Effector memory CD4-positive, alpha-beta T cell (primary cell): ENCODE data around the gene ATXN1.

Source experiments
- DNase-seq, 3 donors: peaks; one replicate each; pipeline ENCODE4 v3.0.0-alpha.2; 2020
- H3K27ac ChIP-seq: 2 replicates; pipeline ENCODE4 v1.7.0; 2013; ENCODE audit warnings: mild to moderate bottlenecking, low read length, moderate library complexity; ENCODE audit not compliant: insufficient read depth, poor library complexity, severe bottlenecking
- H3K27me3 ChIP-seq: replicated peaks from 2 replicates; pipeline ENCODE4 v1.7.0; 2013; ENCODE audit warnings: mild to moderate bottlenecking, low read length; ENCODE audit not compliant: insufficient read depth, control insufficient read depth, poor library complexity, severe bottlenecking
- H3K36me3 ChIP-seq: 2 replicates; pipeline ENCODE4 v1.7.0; 2013; ENCODE audit warnings: mild to moderate bottlenecking, low read length, moderate library complexity; ENCODE audit not compliant: control insufficient read depth, insufficient read depth
- H3K4me1 ChIP-seq: 2 replicates; pipeline ENCODE4 v1.7.0; 2013; ENCODE audit warnings: low read length, mild to moderate bottlenecking; ENCODE audit not compliant: control insufficient read depth, insufficient read depth, poor library complexity, severe bottlenecking
- H3K4me3 ChIP-seq: 2 replicates; pipeline ENCODE4 v1.7.0; 2013; ENCODE audit warnings: low read length, low read depth, mild to moderate bottlenecking; ENCODE audit not compliant: insufficient read depth, poor library complexity, severe bottlenecking
- H3K9me3 ChIP-seq: 2 replicates; pipeline ENCODE4 v1.7.0; 2013; ENCODE audit warnings: mild to moderate bottlenecking, low read length, moderate library complexity; ENCODE audit not compliant: control insufficient read depth

ATXN1 gene

DNA sequence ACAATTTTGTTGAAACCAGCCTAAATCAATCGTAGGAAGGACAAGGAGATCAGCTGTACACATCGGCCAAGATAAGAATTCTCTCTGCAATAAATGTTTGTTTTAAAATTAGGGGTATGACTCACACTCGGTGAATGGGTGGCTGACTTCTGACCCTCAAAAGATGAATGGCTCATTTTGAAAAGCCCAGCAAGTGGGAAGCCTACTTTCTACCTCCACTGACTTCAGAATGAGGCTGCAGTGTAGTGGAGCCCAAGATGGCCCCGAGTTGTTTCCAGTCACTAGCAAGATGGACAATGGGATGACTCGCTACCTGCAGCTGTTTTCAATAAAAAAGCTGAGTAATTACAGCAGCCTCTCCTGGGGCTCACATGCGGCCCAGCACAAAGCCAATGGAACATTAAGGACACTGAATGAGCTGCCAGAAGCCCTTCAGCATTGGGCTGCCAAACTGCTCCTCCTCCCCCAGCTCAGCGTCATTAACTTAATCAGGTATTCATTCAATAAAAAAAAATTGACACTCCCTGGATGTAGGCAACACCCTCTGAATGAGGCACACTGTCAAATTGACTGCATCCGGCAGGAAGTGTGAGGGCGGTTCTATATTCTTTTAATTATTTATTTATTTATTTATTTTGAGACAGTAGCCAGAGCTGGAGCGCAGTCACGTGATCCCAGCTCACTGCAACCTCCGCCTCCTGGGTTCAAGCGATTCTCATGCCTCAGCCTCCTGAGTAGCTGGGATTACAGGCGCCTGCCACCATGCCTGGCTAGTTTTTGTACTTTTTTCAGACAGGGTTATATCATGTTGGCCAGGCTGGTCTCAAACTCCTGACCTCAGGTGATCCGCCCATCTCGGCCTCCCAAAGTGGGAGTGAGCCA is 415.6 kb downstream of the ATXN1 start:
- no peak overlapping the region for H3K27ac ChIP-seq
- H3K27me3 ChIP-seq, result no peaks in the 10 kb centered on the region
- no peak overlapping the region for H3K4me3 ChIP-seq
- no peak for DNase-seq
- H3K9me3 ChIP-seq, result no peaks in the 10 kb centered on the region
- H3K4me1 ChIP-seq, result no peaks in the 10 kb centered on the region
- H3K36me3 ChIP-seq, result no peaks in the 10 kb centered on the region

DNA sequence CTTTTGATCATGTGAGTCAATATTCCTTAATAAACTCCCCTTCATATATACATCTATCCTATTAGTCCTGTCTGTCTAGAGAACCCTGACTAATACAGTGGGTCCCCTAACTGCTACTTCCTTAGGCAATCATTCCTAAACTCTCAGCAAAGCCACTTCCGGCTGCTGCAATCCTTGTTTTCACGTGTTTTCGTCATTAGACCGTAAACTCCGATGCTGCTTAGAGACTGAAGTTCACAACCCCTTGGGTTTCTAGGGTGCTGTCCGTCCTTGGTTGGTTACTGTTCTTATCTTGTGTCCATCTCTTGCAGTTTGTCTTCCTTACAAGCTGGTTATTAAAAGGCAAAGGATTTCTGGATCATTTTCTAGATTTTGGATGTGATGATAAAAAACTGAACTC is 416.5 kb downstream of the ATXN1 start:
- DNase-seq, result no peak
- Histone ChIP-seq H3K9me3 (no peaks in the 10 kb centered on the region), H3K27me3 (no peaks in the 10 kb centered on the region), H3K4me1 (no peaks in the 10 kb centered on the region), H3K4me3 (no peak overlapping the region), H3K36me3 (no peaks in the 10 kb centered on the region), H3K27ac (no peak overlapping the region)

DNA sequence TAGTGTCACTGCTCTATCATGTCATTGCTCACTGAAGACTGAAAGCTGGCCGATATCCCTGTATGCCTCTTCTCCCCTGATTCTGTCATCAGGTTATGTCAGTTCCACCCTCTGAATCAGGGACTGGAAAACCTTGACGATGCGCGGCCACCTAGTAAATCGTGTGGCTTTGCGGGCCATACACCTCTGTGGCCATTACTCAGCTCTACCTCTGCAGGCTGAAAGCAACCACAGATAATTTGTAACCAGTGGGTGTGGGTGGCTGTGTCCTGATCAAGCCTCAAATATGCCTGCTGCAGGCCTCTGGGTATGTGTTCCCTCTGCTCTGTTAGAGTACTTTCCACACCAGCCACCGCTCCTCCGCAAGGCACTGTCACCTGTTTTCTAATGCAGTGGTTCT is 417.7 kb downstream of the ATXN1 start:
- H3K27ac ChIP-seq, result no peak overlapping the region
- no peaks in the 10 kb centered on the region for H3K4me1 ChIP-seq
- H3K9me3 ChIP-seq, result no peaks in the 10 kb centered on the region

GRCh38 chr6:16339265-16339587 is 422.0 kb downstream of the ATXN1 start:
- Histone ChIP-seq H3K4me1 (no peaks in the 10 kb centered on the region), H3K36me3 (no peaks in the 10 kb centered on the region), H3K27me3 (no peaks in the 10 kb centered on the region), H3K4me3 (no peak overlapping the region), H3K9me3 (no peaks in the 10 kb centered on the region), H3K27ac (no peak overlapping the region)
- DNase-seq, result no peak

More for the DNA sequence above, 417.7 kb downstream of the ATXN1 start:
- no peaks in the 10 kb centered on the region for H3K27me3 ChIP-seq
- no peak for DNase-seq
- H3K36me3 ChIP-seq, result no peaks in the 10 kb centered on the region
- H3K4me3 ChIP-seq, result no peak overlapping the region

GRCh38 chr6:16338577-16339264 is 422.5 kb downstream of the ATXN1 start:
- no peaks in the 10 kb centered on the region for H3K27me3 ChIP-seq
- no peak for DNase-seq
- H3K9me3 ChIP-seq, result no peaks in the 10 kb centered on the region
- no peaks in the 10 kb centered on the region for H3K36me3 ChIP-seq
- H3K27ac ChIP-seq, result no peak overlapping the region
- H3K4me3 ChIP-seq, result no peak overlapping the region
- no peaks in the 10 kb centered on the region for H3K4me1 ChIP-seq

- DNase-seq, result no peak
- Histone ChIP-seq H3K4me1 (no peaks in the 10 kb centered on the region), H3K27me3 (no peaks in the 10 kb centered on the region)
Measured at GRCh38 chr6:16337295-16337975, 423.8 kb downstream of the ATXN1 start.

DNA sequence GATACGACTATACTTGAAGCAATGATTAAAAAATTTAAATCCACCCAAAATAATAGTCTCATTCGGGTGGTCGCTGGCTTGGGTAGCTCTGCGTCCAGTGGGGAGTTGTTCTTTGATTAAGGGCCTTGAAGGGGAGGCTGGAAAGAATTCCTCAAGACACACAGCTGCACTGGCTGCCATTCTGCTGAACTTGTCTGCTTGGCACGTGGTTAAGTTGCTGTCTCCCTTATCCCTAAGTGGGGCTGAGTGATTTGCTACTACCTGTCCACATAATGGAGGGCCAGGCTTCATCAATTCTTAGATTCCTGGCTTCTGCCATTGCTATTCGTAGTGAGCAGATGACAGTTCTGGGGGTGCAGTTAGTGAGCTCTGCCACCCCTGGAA is 424.4 kb downstream of the ATXN1 start:
- Histone ChIP-seq H3K9me3 (no peaks in the 10 kb centered on the region), H3K27ac (no peak overlapping the region), H3K27me3 (no peaks in the 10 kb centered on the region), H3K4me1 (peaks cover 2% of the 10 kb centered on the region), H3K36me3 (no peaks in the 10 kb centered on the region), H3K4me3 (no peak overlapping the region)
- DNase-seq, result no peak

More at GRCh38 chr6:16337295-16337975, 423.8 kb downstream of the ATXN1 start:
- Histone ChIP-seq H3K27ac (no peak overlapping the region), H3K36me3 (no peaks in the 10 kb centered on the region), H3K9me3 (no peaks in the 10 kb centered on the region), H3K4me3 (no peak overlapping the region)

DNA sequence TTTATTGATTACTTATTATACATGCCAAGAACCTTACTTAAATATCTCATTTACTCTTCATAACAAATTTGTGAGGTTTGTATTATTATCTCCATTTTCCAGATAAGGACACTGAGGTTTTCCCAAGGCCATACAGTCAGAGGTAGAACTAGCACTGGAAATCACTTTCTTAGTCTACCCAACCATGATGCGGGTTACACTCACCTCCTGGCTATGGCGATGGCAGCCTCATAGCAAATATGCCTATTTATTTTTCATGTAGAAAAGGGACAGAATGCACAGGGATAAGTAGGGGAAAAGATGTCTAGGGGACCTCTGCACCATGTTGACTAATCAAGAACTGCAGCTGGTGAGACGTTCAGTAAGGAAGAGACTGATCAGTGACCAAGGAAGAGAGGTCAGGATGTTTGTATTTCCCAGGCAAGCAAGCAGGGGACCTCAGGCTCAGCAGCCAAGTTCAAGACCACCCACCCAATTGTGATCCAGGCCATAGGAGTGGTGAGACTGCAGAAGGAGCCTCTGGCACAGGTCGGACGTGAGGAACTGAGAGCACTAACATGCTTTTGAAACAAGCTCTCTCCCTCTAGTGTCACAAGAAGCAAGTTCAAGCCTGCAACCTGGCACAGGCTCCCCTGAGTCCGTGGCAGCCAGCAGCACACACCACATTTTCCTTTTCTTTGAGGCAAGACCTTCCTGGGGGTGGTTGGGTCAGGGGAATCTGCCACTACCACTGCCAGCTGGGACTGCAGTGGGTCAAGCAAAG is 425.0 kb downstream of the ATXN1 start:
- DNase-seq, result no peak
- Histone ChIP-seq H3K27ac (no peak overlapping the region), H3K4me3 (no peak overlapping the region), H3K9me3 (no peaks in the 10 kb centered on the region), H3K27me3 (no peaks in the 10 kb centered on the region), H3K36me3 (no peaks in the 10 kb centered on the region), H3K4me1 (peaks cover 8% of the 10 kb centered on the region)

- no peaks in the 10 kb centered on the region for H3K27me3 ChIP-seq
- no peaks in the 10 kb centered on the region for H3K36me3 ChIP-seq
- no peak overlapping the region for H3K27ac ChIP-seq
- no peak for DNase-seq
- H3K4me1 ChIP-seq, result peaks cover 10% of the 10 kb centered on the region
- H3K9me3 ChIP-seq, result no peaks in the 10 kb centered on the region
- no peak overlapping the region for H3K4me3 ChIP-seq
Measured at GRCh38 chr6:16335176-16335575, 426.1 kb downstream of the ATXN1 start.
